K562 (cell line): ENCODE data around the gene PPP3CA. TPM values are rescaled to one million over a fixed set of nuclear protein-coding genes. Genes with fewer than 3 reads are reported as not detected.

Experiments used
- ATAC-seq: fragments of 200-7000 bp; cut with Tn5 transposase; 3 replicates; pipeline ENCODE4 v1.9.1; 2020; ENCODE audit warnings: moderate library complexity
- BruUV-seq: library from RNA; stranded (reverse); fragments of 400-500 nt; replicated peaks from 2 replicates; lab custom pipeline; 2021; lab: Mats Ljungman, UMichigan
- CTCF ChIA-PET: fragments of 300-600 bp; formaldehyde crosslinking; extraction: SDS; loops from one replicate; lab custom pipeline; 2021; ENCODE audit warnings: low intra/inter-chr PET ratio; lab: Yijun Ruan, JAX
- POLR2A ChIA-PET: fragments of 300-600, 350-650 bp; sonication (Branson Sonifier 250); formaldehyde crosslinking; extraction: SDS; loops from one replicate; lab custom pipeline; 2021; ENCODE audit warnings: antibody characterized with exemption, inconsistent platforms; lab: Yijun Ruan, JAX
- DNase-seq, 4 experiments: peaks; one replicate each; pipeline versions ENCODE4 v3.0.0 to v3.0.0-alpha.2; 2011 to 2018; ENCODE audit warnings: low spot score in 3 of 4, mixed read lengths in 3 of 4; ENCODE audit errors: extremely low read depth in 1 of 4
- FAIRE-seq: peaks from 2 replicates; lab custom pipeline; 2011; peaks lifted over from hg19 to GRCh38; lab: Jason Lieb, UNC
- H2AFZ ChIP-seq: 2 replicates; pipeline ENCODE4 v1.6.0; 2011; ENCODE audit warnings: low read depth, low read length, control low read depth, inconsistent platforms
- H3K27ac ChIP-seq: fragments of 200-600 bp; 3 replicates; pipeline ENCODE4 v1.8.0; 2011; ENCODE audit warnings: low read depth, mild to moderate bottlenecking, control low read depth, inconsistent platforms, low read length, moderate library complexity, mixed read lengths; ENCODE audit errors: extremely low read depth
- H3K27me3 ChIP-seq, 2 experiments: fragments of 300-600 bp in 1 of 2; 2 replicates in 1 of 2; 3 replicates in 1 of 2; pipeline versions ENCODE4 v1.6.0 to v1.8.0; 2011; ENCODE audit warnings: inconsistent platforms in 2 of 2, low read length in 2 of 2, mild to moderate bottlenecking in 1 of 2, mixed read lengths in 1 of 2, moderate library complexity in 1 of 2; ENCODE audit not compliant: control insufficient read depth in 2 of 2, insufficient read depth in 2 of 2
- H3K36me3 ChIP-seq: fragments of 300-600 bp; 3 replicates; pipeline ENCODE4 v1.8.0; 2011; ENCODE audit warnings: mild to moderate bottlenecking, low read length, inconsistent platforms; ENCODE audit not compliant: control insufficient read depth, insufficient read depth
- H3K4me1 ChIP-seq, 2 experiments: fragments of 200-600 bp in 1 of 2; replicated peaks in 1 of 2; 2 replicates in 1 of 2; 3 replicates in 1 of 2; pipeline versions ENCODE4 v1.5.1 to v1.8.0; 2011; ENCODE audit warnings: inconsistent platforms in 2 of 2, low read length in 2 of 2, mild to moderate bottlenecking in 1 of 2, mixed read lengths in 1 of 2, moderate library complexity in 1 of 2; ENCODE audit not compliant: control insufficient read depth in 2 of 2, insufficient read depth in 2 of 2
- H3K4me2 ChIP-seq: 2 replicates; pipeline ENCODE4 v1.6.1; 2011; ENCODE audit warnings: low read length, control low read depth, inconsistent platforms, mixed read lengths; ENCODE audit not compliant: insufficient read depth
- H3K4me3 ChIP-seq: fragments of 200-600 bp; sonication (generic), shearing (Covaris generic); 2 replicates; pipeline ENCODE4 v1.5.1; 2016; ENCODE audit warnings: control low read depth, inconsistent platforms
- H3K79me2 ChIP-seq: fragments of 200-600 bp; 3 replicates; pipeline ENCODE4 v1.8.0; 2011; ENCODE audit warnings: low read length, inconsistent platforms; ENCODE audit not compliant: control insufficient read depth, insufficient read depth
- H3K9ac ChIP-seq, 2 experiments: 2 replicates each; pipeline versions ENCODE4 v1.6.0 to v1.6.1; 2011; ENCODE audit warnings: low read depth in 2 of 2, low read length in 2 of 2, control low read depth in 1 of 2, inconsistent platforms in 1 of 2, mild to moderate bottlenecking in 1 of 2, mixed read lengths in 1 of 2; ENCODE audit not compliant: insufficient read depth in 1 of 2
- H3K9me1 ChIP-seq: one replicate; pipeline ENCODE4 v1.6.0; 2011; ENCODE audit warnings: inconsistent platforms, mild to moderate bottlenecking, low read length, moderate library complexity; ENCODE audit not compliant: control insufficient read depth, insufficient read depth
- H3K9me3 ChIP-seq: replicated peaks from 2 replicates; pipeline ENCODE4 v1.5.1; 2011; ENCODE audit warnings: low read depth, low read length, inconsistent platforms; ENCODE audit not compliant: control insufficient read depth, insufficient read depth
- H4K20me1 ChIP-seq: replicated peaks from 2 replicates; pipeline ENCODE4 v1.6.1; 2011; ENCODE audit warnings: low read length, inconsistent platforms, mixed read lengths; ENCODE audit not compliant: control insufficient read depth, insufficient read depth
- ARID1B ChIP-seq: fragments of 450-650 bp; IDR thresholded peaks from 2 replicates; pipeline ENCODE4 v1.6.1; 2016; ENCODE audit warnings: antibody characterized with exemption, mild to moderate bottlenecking, inconsistent platforms
- CBFA2T2 ChIP-seq: fragments of 450-650 bp; conservative IDR thresholded peaks from 2 replicates; pipeline ENCODE4 v1.6.1; 2017; ENCODE audit warnings: mild to moderate bottlenecking
- COPS2 ChIP-seq: fragments of 450-650 bp; conservative IDR thresholded peaks from 2 replicates; pipeline ENCODE4 v1.6.1; 2016; ENCODE audit warnings: mild to moderate bottlenecking, moderate library complexity
- DACH1 ChIP-seq: fragments of 450-650 bp; IDR thresholded peaks from 2 replicates; pipeline ENCODE4 v1.6.1; 2018; ENCODE audit not compliant: partially characterized antibody
- DIDO1 ChIP-seq: fragments of 450-650 bp; IDR thresholded peaks from 2 replicates; pipeline ENCODE4 v1.6.1; 2016; ENCODE audit warnings: low read depth, missing biosample characterization, missing genetic modification characterization
- FOXK1 ChIP-seq: sonication (generic); formaldehyde crosslinking; IDR thresholded peaks from 2 replicates; pipeline ENCODE4 v1.8.0; 2022; ENCODE audit warnings: missing genetic modification reagents, mild to moderate bottlenecking, borderline replicate concordance
- KLF16 ChIP-seq: IDR thresholded peaks from 2 replicates; pipeline ENCODE4 v1.6.1; 2016; ENCODE audit warnings: antibody characterized with exemption
- PML ChIP-seq: IDR thresholded peaks from 2 replicates; pipeline ENCODE4 v1.6.1; 2012; ENCODE audit warnings: low read length, inconsistent platforms
- PTTG1 ChIP-seq: fragments of 450-650 bp; IDR thresholded peaks from 2 replicates; pipeline ENCODE4 v1.6.1; 2016; ENCODE audit warnings: low read depth, mild to moderate bottlenecking, missing genetic modification characterization, missing compliant biosample characterization
- ZC3H11A ChIP-seq: IDR thresholded peaks from 2 replicates; pipeline ENCODE4 v1.6.1; 2012; ENCODE audit warnings: low read depth, low read length, improper control_type of control experiment
- WGBS: fragments of 100-300 bp; shearing (Covaris generic); methylation state at CpG from one replicate; pipeline ENCODE4 v1.1.6; 2016; ENCODE audit warnings: low coverage, mixed read lengths; ENCODE audit not compliant: insufficient coverage; ENCODE audit errors: missing lambda C conversion rate; 5-methylcytosine and 5-hydroxymethylcytosine counted together
- in situ Hi-C: fragments of 300-500 bp; cut with MboI; formaldehyde crosslinking; loops from 4 replicates; pipeline ENCODE4 v1.15.0; 2018; ENCODE audit warnings: inconsistent platforms, mixed read lengths
- intact Hi-C: fragments of 100-400 bp; cut with micrococcal nuclease; formaldehyde crosslinking; loops from 2 replicates; pipeline ENCODE4 v1.14.2; 2022
- polyA plus RNA-seq, 8 experiments: library from polyadenylated mRNA; depleted of rRNA in 4 of 8; stranded (reverse) in 5 of 8; unstranded in 3 of 8; fragments of >200 nt; fragmentation: Nextera tagmentation in 2 of 8; fragmentation: Illumina TruSeq in 1 of 8; extraction: Ambion mirVana in 2 of 8; extraction: Trizol in 1 of 8; gene quantifications; 2 replicates each; pipeline versions ENCODE4 v1.2.1 to v1.2.3, GENCODE V29; 2011 to 2014; ENCODE audit warnings: inconsistent platforms in 1 of 8, missing spikeins in 1 of 8
- total RNA-seq, 7 experiments: library from RNA; depleted of rRNA in 6 of 7; stranded (reverse); fragments of >200 nt in 6 of 7; fragmentation: Illumina TruSeq in 2 of 7; extraction: Trizol in 2 of 7; gene quantifications; 2 replicates each; pipeline versions ENCODE4 v1.2.1 to v1.2.3, GENCODE V29; 2011 to 2021; ENCODE audit warnings: low replicate concordance in 1 of 7
- TF ChIP-seq, protein P1 (sequence below), 3 experiments: fragments of 200-800 bp in 1 of 3; fragments of 250-450 bp in 1 of 3; fragments of 450-650 bp in 1 of 3; sonication (Bioruptor Pico) in 1 of 3; sonication (Bioruptor generic) in 1 of 3; formaldehyde crosslinking in 1 of 3; IDR thresholded peaks; 2 replicates each; pipeline versions ENCODE4 v1.6.1 to v1.8.0; 2016 to 2022; ENCODE audit warnings: mild to moderate bottlenecking in 2 of 3, missing genetic modification characterization in 2 of 3, missing compliant biosample characterization in 1 of 3, moderate library complexity in 1 of 3

PPP3CA gene
- total and polyA plus RNA-seq, 9 of the 15 experiments (the other 6 are each of a cell fraction or from before 2014, with no cell fraction given): 0.94 to 3.2 (median 1.6) TPM

GRCh38 chr4:101152521-101152920, 194.8 kb downstream of the PPP3CA start:
- ChIA-PET POLR2A (no interaction called here), CTCF (no interaction called here)
- H3K9ac ChIP-seq: no peak overlapping the region
- H3K4me1 ChIP-seq: no peaks in the 10 kb centered on the region
- no peaks in the 10 kb centered on the region for H4K20me1 ChIP-seq
- WGBS: 0% methylated on average over 3 of the region's 3 CpGs
- no peak overlapping the region for H3K4me2 ChIP-seq
- intact Hi-C loops: no loop called here
- TF ChIP-seq, protein P1, sequence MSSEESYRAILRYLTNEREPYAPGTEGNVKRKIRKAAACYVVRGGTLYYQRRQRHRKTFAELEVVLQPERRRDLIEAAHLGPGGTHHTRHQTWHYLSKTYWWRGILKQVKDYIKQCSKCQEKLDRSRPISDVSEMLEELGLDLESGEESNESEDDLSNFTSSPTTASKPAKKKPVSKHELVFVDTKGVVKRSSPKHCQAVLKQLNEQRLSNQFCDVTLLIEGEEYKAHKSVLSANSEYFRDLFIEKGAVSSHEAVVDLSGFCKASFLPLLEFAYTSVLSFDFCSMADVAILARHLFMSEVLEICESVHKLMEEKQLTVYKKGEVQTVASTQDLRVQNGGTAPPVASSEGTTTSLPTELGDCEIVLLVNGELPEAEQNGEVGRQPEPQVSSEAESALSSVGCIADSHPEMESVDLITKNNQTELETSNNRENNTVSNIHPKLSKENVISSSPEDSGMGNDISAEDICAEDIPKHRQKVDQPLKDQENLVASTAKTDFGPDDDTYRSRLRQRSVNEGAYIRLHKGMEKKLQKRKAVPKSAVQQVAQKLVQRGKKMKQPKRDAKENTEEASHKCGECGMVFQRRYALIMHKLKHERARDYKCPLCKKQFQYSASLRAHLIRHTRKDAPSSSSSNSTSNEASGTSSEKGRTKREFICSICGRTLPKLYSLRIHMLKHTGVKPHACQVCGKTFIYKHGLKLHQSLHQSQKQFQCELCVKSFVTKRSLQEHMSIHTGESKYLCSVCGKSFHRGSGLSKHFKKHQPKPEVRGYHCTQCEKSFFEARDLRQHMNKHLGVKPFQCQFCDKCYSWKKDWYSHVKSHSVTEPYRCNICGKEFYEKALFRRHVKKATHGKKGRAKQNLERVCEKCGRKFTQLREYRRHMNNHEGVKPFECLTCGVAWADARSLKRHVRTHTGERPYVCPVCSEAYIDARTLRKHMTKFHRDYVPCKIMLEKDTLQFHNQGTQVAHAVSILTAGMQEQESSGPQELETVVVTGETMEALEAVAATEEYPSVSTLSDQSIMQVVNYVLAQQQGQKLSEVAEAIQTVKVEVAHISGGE (CRISPR knock-in tag; IDR thresholded peaks at IDR 0.05): no peak
- no peak for TF ChIP-seq ZC3H11A
- no peak for TF ChIP-seq KLF16
- no peak for TF ChIP-seq COPS2
- no peak for TF ChIP-seq PML
- no peak for TF ChIP-seq FOXK1 (CRISPR knock-in tag)
- no peak for TF ChIP-seq DACH1
- TF ChIP-seq CBFA2T2: no peak
- no peak for TF ChIP-seq DIDO1 (tag)
- TF ChIP-seq ARID1B: no peak
- no peak for TF ChIP-seq PTTG1
- H3K4me3 ChIP-seq: no peak overlapping the region
- BruUV-seq: no TSS peak
- H3K9me1 ChIP-seq: no peaks in the 10 kb centered on the region
- H3K36me3 ChIP-seq: no peaks in the 10 kb centered on the region
- H3K27me3 ChIP-seq: no peaks in the 10 kb centered on the region
- H3K9me3 ChIP-seq: no peaks in the 10 kb centered on the region
- in situ Hi-C loops: no loop called here
- H2AFZ ChIP-seq: no peak overlapping the region
- H3K79me2 ChIP-seq: no peaks in the 10 kb centered on the region
- ATAC-seq: no peak
- FAIRE-seq: no peak
- DNase-seq: no peak
- no peak overlapping the region for H3K27ac ChIP-seq
